A549 (cell line): ENCODE measurements around the gene RNF186. TPM values are rescaled to one million over a fixed set of nuclear protein-coding genes. Genes with fewer than 3 reads are reported as not detected.

Experiments used
- ATAC-seq, 2 experiments: fragments of 200-7000 bp in 1 of 2; fragments of >200 bp in 1 of 2; cut with Nextera tagmentation in 1 of 2; cut with Tn5 transposase in 1 of 2; 3 replicates each; pipeline versions ENCODE4 v1.8.0 to v1.9.1; 2018 to 2020; ENCODE audit warnings: mild to moderate bottlenecking in 1 of 2, moderate library complexity in 1 of 2
- CTCF ChIA-PET: fragments of 300-600 bp; sonication (Branson Sonifier 250); formaldehyde crosslinking; extraction: SDS; loops from one replicate; lab custom pipeline; 2021; ENCODE audit warnings: antibody characterized with exemption, inconsistent platforms; lab: Yijun Ruan, JAX
- POLR2A ChIA-PET: fragments of 350-600 bp; formaldehyde crosslinking; extraction: SDS; loops from one replicate; lab custom pipeline; 2021; ENCODE audit warnings: antibody characterized with exemption, inconsistent platforms; lab: Yijun Ruan, JAX
- DNase-seq, 2 experiments: peaks; one replicate each; pipeline versions ENCODE4 v3.0.0 to v3.0.0-alpha.2; 2011 to 2016; ENCODE audit warnings: low read depth in 1 of 2, low spot score in 1 of 2
- FAIRE-seq: peaks from 2 replicates; lab custom pipeline; 2011; peaks lifted over from hg19 to GRCh38; lab: Jason Lieb, UNC
- H3K27ac ChIP-seq, 2 experiments: fragments of >200 bp; sonication (Bioruptor Twin); formaldehyde crosslinking; 3 replicates each; pipeline ENCODE4 v1.5.1; 2016 to 2017
- H3K4me1 ChIP-seq: fragments of >200 bp; sonication (Bioruptor Twin); formaldehyde crosslinking; 3 replicates; pipeline ENCODE4 v1.6.1; 2016
- H3K4me2 ChIP-seq: fragments of >200 bp; sonication (Bioruptor Twin); formaldehyde crosslinking; 3 replicates; pipeline ENCODE4 v1.6.1; 2016
- H3K4me3 ChIP-seq: fragments of >200 bp; sonication (Bioruptor Twin); formaldehyde crosslinking; 3 replicates; pipeline ENCODE4 v1.5.1; 2016
- H3K9me3 ChIP-seq: fragments of >200 bp; sonication (Bioruptor Twin); formaldehyde crosslinking; 3 replicates; pipeline ENCODE4 v1.6.1; 2016
- CBX8 ChIP-seq: fragments of 200-600 bp; sonication (generic); IDR thresholded peaks from 2 replicates; pipeline ENCODE4 v1.6.1; 2016
- CEBPB ChIP-seq, 2 experiments: fragments of >200 bp in 1 of 2; sonication (Bioruptor Twin) in 1 of 2; formaldehyde crosslinking in 1 of 2; IDR thresholded peaks; 2 replicates each; pipeline ENCODE4 v1.6.1; 2012 to 2016
- CHD2 ChIP-seq: fragments of 150-350 bp; IDR thresholded peaks from 2 replicates; pipeline ENCODE4 v1.6.1; 2014; ENCODE audit warnings: low read length; ENCODE audit not compliant: partially characterized antibody
- EHF ChIP-seq: fragments of 250-450 bp; sonication (Bioruptor Pico); IDR thresholded peaks from 2 replicates; pipeline ENCODE4 v1.5.0; 2020; ENCODE audit warnings: mild to moderate bottlenecking
- EHMT2 ChIP-seq: fragments of 200-600 bp; sonication (generic); IDR thresholded peaks from 2 replicates; pipeline ENCODE4 v1.6.1; 2016; ENCODE audit warnings: antibody characterized with exemption, low read depth, mild to moderate bottlenecking, moderate library complexity
- ESRRA ChIP-seq: fragments of 150-350 bp; IDR thresholded peaks from 2 replicates; pipeline ENCODE4 v1.6.1; 2014; ENCODE audit warnings: mild to moderate bottlenecking, low read length, borderline replicate concordance
- FOXS1 ChIP-seq: fragments of 250-450 bp; sonication (Bioruptor Pico); IDR thresholded peaks from 2 replicates; pipeline ENCODE4 v1.5.0; 2020; ENCODE audit warnings: mild to moderate bottlenecking, moderate library complexity
- GATA3 ChIP-seq: IDR thresholded peaks from 2 replicates; pipeline ENCODE4 v1.6.1; 2012; ENCODE audit warnings: borderline replicate concordance
- HES2 ChIP-seq: fragments of >200 bp; sonication (Bioruptor Twin); formaldehyde crosslinking; IDR thresholded peaks from 2 replicates; pipeline ENCODE4 v1.6.1; 2016
- HOXB13 ChIP-seq: fragments of 250-450 bp; sonication (Bioruptor Pico); IDR thresholded peaks from 2 replicates; pipeline ENCODE4 v1.5.0; 2020; ENCODE audit warnings: low read depth, mild to moderate bottlenecking, moderate library complexity
- JUN ChIP-seq, 2 experiments: fragments of >200 bp; sonication (Bioruptor Twin); formaldehyde crosslinking; IDR thresholded peaks; 2 replicates in 1 of 2; 3 replicates in 1 of 2; pipeline ENCODE4 v1.6.1; 2016 to 2017
- KDM1A ChIP-seq: fragments of 200-600 bp; sonication (generic); IDR thresholded peaks from 2 replicates; pipeline ENCODE4 v1.6.1; 2016; ENCODE audit warnings: low read depth, mild to moderate bottlenecking
- KDM5A ChIP-seq: fragments of 200-600 bp; sonication (generic); IDR thresholded peaks from 2 replicates; pipeline ENCODE4 v1.6.1; 2016; ENCODE audit warnings: antibody characterized with exemption, mild to moderate bottlenecking
- MAFK ChIP-seq: fragments of 450-650 bp; IDR thresholded peaks from 2 replicates; pipeline ENCODE4 v1.6.1; 2014; ENCODE audit not compliant: partially characterized antibody
- MYC ChIP-seq: IDR thresholded peaks from 2 replicates; pipeline ENCODE4 v1.6.1; 2012; ENCODE audit warnings: mild to moderate bottlenecking, inconsistent platforms, low read length, improper control_type of control experiment, borderline replicate concordance
- NPAS2 ChIP-seq: fragments of 250-450 bp; sonication (Bioruptor Pico); IDR thresholded peaks from 2 replicates; pipeline ENCODE4 v1.8.0; 2022; ENCODE audit warnings: mild to moderate bottlenecking, moderate library complexity, borderline replicate concordance
- POLR2A ChIP-seq: IDR thresholded peaks from 2 replicates; pipeline ENCODE4 v1.6.1; 2012; ENCODE audit warnings: mild to moderate bottlenecking, low read length
- POLR2AphosphoS2 ChIP-seq: conservative IDR thresholded peaks from 2 replicates; pipeline ENCODE4 v1.6.1; 2012; ENCODE audit warnings: low read length, improper control_type of control experiment, inconsistent platforms
- RARB ChIP-seq: fragments of 250-450 bp; sonication (Bioruptor Pico); IDR thresholded peaks from 2 replicates; pipeline ENCODE4 v1.8.0; 2021; ENCODE audit warnings: mild to moderate bottlenecking, moderate library complexity
- REST ChIP-seq: fragments of 200-600 bp; sonication (generic); IDR thresholded peaks from 2 replicates; pipeline ENCODE4 v1.6.1; 2016; ENCODE audit warnings: antibody characterized with exemption, mild to moderate bottlenecking, moderate library complexity
- TFCP2L1 ChIP-seq: fragments of 250-450 bp; sonication (Bioruptor Pico); IDR thresholded peaks from 2 replicates; pipeline ENCODE4 v1.5.0; 2021; ENCODE audit warnings: mild to moderate bottlenecking
- ZFP36 ChIP-seq: fragments of 450-650 bp; IDR thresholded peaks from 2 replicates; pipeline ENCODE4 v1.6.1; 2014; ENCODE audit warnings: borderline replicate concordance; ENCODE audit not compliant: partially characterized antibody
- ZNF302 ChIP-seq: fragments of 250-450 bp; sonication (Bioruptor Pico); IDR thresholded peaks from 2 replicates; pipeline ENCODE4 v1.9.0; 2021; ENCODE audit warnings: inconsistent platforms, mild to moderate bottlenecking, moderate library complexity
- WGBS: methylation state at CpG from one replicate; pipeline ENCODE4 v1.1.6; 2017; ENCODE audit errors: missing lambda C conversion rate; 5-methylcytosine and 5-hydroxymethylcytosine counted together
- polyA plus RNA-seq, 4 experiments: library from polyadenylated mRNA; depleted of rRNA in 3 of 4; stranded (reverse); fragments of >200 nt; fragmentation: RNase III in 1 of 4; extraction: RNeasy Plus Mini Kit Qiagen cat#74134 plus additional on column Dnase treatment in 1 of 4; gene quantifications; 2 replicates in 3 of 4; 3 replicates in 1 of 4; pipeline ENCODE4 v1.2.3, GENCODE V29; 2011 to 2017
- TF ChIP-seq, protein P1 (sequence below): IDR thresholded peaks from 2 replicates; pipeline ENCODE4 v1.6.1; 2012
- TF ChIP-seq, protein P2 (sequence below): fragments of 250-450 bp; sonication (Bioruptor Pico); IDR thresholded peaks from 2 replicates; pipeline ENCODE4 v1.5.0; 2020; ENCODE audit warnings: low read depth, mild to moderate bottlenecking, moderate library complexity
- TF ChIP-seq, protein P3 (sequence below): fragments of >200 bp; sonication (Bioruptor Twin); formaldehyde crosslinking; IDR thresholded peaks from 3 replicates; pipeline ENCODE4 v1.5.1; 2016
- TF ChIP-seq, protein P4 (sequence below): fragments of 450-650 bp; IDR thresholded peaks from 2 replicates; pipeline ENCODE4 v1.6.1; 2014; ENCODE audit warnings: antibody characterized with exemption

RNF186 gene
- polyA plus RNA-seq, 2 of the 4 experiments (the other 2 are of a cell fraction), result not detected

- Histone ChIP-seq H3K4me3 (no peak overlapping the region), H3K27ac (no peak overlapping the region), H3K9me3 (no peaks in the 10 kb centered on the region; the same call in 2 of the 3 replicates), H3K4me1 (no peaks in the 10 kb centered on the region)
- CTCF ChIA-PET, result no interaction called here
- no peak for ATAC-seq
- WGBS, result 61% methylated on average over 5 of the region's 5 CpGs
- POLR2A ChIA-PET, result no interaction called here
- FAIRE-seq, result no peak
- TF ChIP-seq, protein P1, sequence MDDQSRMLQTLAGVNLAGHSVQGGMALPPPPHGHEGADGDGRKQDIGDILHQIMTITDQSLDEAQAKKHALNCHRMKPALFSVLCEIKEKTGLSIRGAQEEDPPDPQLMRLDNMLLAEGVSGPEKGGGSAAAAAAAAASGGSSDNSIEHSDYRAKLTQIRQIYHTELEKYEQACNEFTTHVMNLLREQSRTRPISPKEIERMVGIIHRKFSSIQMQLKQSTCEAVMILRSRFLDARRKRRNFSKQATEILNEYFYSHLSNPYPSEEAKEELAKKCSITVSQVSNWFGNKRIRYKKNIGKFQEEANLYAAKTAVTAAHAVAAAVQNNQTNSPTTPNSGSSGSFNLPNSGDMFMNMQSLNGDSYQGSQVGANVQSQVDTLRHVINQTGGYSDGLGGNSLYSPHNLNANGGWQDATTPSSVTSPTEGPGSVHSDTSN, result no peak
- TF ChIP-seq MYC (no peak), GATA3 (no peak), NPAS2 (CRISPR knock-in tag) (no peak), POLR2AphosphoS2 (no peak), EHMT2 (no peak), MAFK (no peak), KDM1A (no peak), ZFP36 (no peak), JUN (IDR thresholded peaks at IDR 0.05) (no peak), REST (no peak), FOXS1 (CRISPR knock-in tag) (no peak), HOXB13 (CRISPR knock-in tag) (no peak), CBX8 (no peak), RARB (CRISPR knock-in tag) (no peak), EHF (CRISPR knock-in tag) (no peak), CHD2 (no peak)
- TF ChIP-seq, protein P2, sequence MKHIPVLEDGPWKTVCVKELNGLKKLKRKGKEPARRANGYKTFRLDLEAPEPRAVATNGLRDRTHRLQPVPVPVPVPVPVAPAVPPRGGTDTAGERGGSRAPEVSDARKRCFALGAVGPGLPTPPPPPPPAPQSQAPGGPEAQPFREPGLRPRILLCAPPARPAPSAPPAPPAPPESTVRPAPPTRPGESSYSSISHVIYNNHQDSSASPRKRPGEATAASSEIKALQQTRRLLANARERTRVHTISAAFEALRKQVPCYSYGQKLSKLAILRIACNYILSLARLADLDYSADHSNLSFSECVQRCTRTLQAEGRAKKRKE, result no peak
- TF ChIP-seq, all 56 proteins: peak for 0
- no peak overlapping the region for H3K4me2 ChIP-seq
- DNase-seq, result no peak
Measured at GRCh38 chr1:19824036-19824435, 9.0 kb upstream of the RNF186 start.

DNA sequence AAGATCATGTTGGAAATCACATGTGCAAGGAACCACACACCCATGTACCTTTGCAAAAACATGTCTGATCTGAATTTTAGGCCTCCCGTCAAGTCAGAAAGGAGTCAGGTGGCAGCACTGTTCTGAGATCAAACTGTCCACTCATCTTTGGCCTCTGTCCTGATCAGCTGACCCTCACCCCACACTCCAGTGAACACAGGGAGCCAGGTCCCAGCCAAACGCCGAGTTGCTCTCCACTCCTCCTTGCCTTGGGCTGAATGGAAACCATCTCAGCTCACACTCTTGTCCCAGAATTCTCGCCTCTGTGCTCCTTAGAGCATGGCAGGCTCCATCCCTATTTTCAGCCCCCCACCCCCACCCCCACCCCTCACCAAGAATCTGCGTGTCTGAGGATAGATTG lies 4.6 kb upstream of the RNF186 start:
- H3K4me2 ChIP-seq, result no peak overlapping the region
- POLR2A ChIA-PET, result no interaction called here
- no peaks in the 10 kb centered on the region for H3K9me3 ChIP-seq
- CTCF ChIA-PET, result no interaction called here
- FAIRE-seq, result no peak
- no peaks in the 10 kb centered on the region for H3K4me1 ChIP-seq
- DNase-seq, result no peak
- no peak overlapping the region for H3K27ac ChIP-seq
- TF ChIP-seq ZNF302 (CRISPR knock-in tag), result no peak
- TF ChIP-seq, protein P3, sequence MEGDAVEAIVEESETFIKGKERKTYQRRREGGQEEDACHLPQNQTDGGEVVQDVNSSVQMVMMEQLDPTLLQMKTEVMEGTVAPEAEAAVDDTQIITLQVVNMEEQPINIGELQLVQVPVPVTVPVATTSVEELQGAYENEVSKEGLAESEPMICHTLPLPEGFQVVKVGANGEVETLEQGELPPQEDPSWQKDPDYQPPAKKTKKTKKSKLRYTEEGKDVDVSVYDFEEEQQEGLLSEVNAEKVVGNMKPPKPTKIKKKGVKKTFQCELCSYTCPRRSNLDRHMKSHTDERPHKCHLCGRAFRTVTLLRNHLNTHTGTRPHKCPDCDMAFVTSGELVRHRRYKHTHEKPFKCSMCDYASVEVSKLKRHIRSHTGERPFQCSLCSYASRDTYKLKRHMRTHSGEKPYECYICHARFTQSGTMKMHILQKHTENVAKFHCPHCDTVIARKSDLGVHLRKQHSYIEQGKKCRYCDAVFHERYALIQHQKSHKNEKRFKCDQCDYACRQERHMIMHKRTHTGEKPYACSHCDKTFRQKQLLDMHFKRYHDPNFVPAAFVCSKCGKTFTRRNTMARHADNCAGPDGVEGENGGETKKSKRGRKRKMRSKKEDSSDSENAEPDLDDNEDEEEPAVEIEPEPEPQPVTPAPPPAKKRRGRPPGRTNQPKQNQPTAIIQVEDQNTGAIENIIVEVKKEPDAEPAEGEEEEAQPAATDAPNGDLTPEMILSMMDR, result no peak
- no peak for TF ChIP-seq RARB (CRISPR knock-in tag)
- TF ChIP-seq, protein P4, sequence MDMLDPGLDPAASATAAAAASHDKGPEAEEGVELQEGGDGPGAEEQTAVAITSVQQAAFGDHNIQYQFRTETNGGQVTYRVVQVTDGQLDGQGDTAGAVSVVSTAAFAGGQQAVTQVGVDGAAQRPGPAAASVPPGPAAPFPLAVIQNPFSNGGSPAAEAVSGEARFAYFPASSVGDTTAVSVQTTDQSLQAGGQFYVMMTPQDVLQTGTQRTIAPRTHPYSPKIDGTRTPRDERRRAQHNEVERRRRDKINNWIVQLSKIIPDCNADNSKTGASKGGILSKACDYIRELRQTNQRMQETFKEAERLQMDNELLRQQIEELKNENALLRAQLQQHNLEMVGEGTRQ, result no peak
- no peak for TF ChIP-seq ESRRA
- no peak for TF ChIP-seq KDM5A
- TF ChIP-seq, protein P2, result no peak
- TF ChIP-seq HES2, result no peak
- no peak for TF ChIP-seq POLR2AphosphoS2
- TF ChIP-seq CEBPB (IDR thresholded peaks at IDR 0.05), result no peak
- no peak for TF ChIP-seq CHD2
- no peak for TF ChIP-seq TFCP2L1 (CRISPR knock-in tag)
- no peak for TF ChIP-seq POLR2A
- ATAC-seq, result no peak
- 77% methylated on average over 5 of the region's 5 CpGs for WGBS
- H3K4me3 ChIP-seq, result no peak overlapping the region
